ENCODE results near the gene TUFT1.

GRCh38 chr1:151523326-151523725 lies 16.8 kb upstream of the TUFT1 start:
- no peak for TF ChIP-seq POLR2A (IDR thresholded peaks at IDR 0.05)
- no peak for TF ChIP-seq CTCF (IDR thresholded peaks at IDR 0.05)

Data from stomach (tissue), 4 donors.